Erythroblast (primary cell): ENCODE measurements around the gene GNRH2.

Source experiments
- GATA1 ChIP-seq: IDR thresholded peaks from 2 replicates; pipeline ENCODE4 v1.6.1; 2011; ENCODE audit warnings: low read depth, mild to moderate bottlenecking, control low read depth, low read length, moderate library complexity
- POLR2A ChIP-seq: IDR thresholded peaks from 2 replicates; pipeline ENCODE4 v1.6.1; 2011; ENCODE audit warnings: mild to moderate bottlenecking, low read length

DNA sequence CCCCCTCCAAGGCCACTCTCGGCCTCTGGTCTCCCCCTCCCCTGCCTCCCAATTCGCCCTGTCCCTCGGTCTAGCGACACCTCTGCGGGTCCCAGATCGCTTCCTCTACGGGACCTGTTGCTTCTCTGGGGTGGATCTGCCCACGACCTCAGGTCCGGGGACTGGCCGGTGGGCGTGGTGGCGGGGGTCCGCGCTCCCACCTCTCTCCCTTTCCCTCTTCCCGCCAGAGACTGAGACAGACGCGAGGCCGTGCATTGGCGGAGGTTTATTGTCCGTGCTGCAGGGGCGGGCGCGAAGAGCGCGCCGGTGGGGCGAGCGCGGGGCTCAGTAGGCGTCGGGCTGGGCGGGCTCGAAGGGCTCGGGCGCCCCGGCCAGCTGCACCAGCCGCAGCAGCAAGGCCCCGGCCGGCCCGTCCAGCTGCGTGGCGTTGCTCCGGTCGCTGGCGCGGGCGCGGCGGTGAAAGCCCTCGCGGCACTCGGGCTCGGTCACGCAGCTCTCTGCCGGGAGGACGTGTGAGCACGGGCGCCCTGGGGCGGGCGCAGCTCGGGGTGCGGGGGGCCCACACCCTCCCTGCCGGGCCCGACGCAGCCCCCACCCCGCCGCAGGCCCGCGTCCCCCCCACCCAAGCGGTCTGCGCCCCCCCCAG lies 39.0 kb downstream of the GNRH2 start:
- TF ChIP-seq POLR2A (no peak), GATA1 (no peak)
